Measurements from ENCODE around the gene GNAO1.

Gene GNAO1

DNA sequence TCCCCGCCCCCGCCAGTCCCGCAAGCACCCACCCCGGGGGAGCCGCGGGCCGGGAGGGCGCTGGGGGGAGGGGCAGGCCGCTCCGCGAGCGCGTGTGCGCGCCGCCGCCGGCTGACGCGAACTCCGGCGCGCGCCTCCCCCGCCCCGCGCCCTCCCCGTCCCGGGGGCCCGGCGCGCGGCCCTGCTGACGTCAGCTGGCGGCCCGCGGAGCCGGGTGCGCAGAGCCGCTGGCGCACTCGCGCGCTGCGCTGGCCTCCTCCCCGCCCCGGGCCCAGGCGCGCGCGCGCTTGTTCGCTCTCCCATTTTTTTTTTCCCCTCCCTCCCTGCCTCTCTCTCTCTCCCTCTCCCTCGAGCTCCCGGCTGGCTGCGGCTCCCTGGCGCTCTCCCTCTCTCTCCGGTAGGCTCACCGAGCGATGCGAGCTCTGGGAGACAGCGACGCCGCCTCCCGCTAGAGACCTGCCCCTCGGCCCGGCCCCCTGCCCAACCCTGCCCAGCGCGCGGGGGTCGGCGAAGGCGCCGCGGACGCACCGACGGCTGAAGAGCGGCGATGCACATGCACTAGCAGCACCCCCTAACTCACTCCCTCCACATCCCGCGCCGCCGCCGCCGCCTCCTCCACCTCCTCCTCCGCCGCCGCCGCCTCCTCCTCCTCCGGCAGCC is at the start of gene GNAO1:
TSS of gene GNAO1 (plus strand) at position 334 of the 660 bp plus-strand sequence. CDS start 747 bp downstream, outside the sequence.
- TF ChIP-seq, protein P1, sequence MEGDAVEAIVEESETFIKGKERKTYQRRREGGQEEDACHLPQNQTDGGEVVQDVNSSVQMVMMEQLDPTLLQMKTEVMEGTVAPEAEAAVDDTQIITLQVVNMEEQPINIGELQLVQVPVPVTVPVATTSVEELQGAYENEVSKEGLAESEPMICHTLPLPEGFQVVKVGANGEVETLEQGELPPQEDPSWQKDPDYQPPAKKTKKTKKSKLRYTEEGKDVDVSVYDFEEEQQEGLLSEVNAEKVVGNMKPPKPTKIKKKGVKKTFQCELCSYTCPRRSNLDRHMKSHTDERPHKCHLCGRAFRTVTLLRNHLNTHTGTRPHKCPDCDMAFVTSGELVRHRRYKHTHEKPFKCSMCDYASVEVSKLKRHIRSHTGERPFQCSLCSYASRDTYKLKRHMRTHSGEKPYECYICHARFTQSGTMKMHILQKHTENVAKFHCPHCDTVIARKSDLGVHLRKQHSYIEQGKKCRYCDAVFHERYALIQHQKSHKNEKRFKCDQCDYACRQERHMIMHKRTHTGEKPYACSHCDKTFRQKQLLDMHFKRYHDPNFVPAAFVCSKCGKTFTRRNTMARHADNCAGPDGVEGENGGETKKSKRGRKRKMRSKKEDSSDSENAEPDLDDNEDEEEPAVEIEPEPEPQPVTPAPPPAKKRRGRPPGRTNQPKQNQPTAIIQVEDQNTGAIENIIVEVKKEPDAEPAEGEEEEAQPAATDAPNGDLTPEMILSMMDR (IDR thresholded peaks at IDR 0.05; ENCODE audit: control insufficient read depth, insufficient read depth, low read depth, low read length, missing control alignments): no peak
- no peak for DNase-seq (ENCODE audit: low read depth)
- H3K4me3 ChIP-seq (ENCODE audit: control insufficient read depth, low read depth, low read length): peak within 1 kb of the TSS; percentile 46

DNA sequence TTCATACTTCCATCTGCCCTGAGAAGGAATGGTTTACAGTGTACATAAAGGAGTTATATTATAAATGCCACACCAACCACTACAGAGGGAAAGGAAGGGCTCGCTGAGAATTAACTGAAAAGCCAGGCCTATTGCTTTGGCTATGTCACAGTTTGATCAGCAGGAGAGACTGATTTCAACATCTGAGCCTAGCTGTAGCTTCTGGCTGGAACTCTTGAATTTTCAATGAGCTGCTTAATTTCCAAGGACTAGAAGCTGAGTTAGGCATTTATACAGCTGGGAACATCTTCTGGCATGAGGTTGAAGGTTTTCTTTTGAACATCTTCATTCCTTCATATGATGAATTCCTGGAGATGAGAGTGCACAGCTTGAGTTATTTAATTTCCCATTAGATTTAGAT is 47.6 kb upstream of the GNAO1 start:
- H3K4me3 ChIP-seq (ENCODE audit: control insufficient read depth, low read depth, low read length): no peak overlapping the region
- TF ChIP-seq, protein P1 (IDR thresholded peaks at IDR 0.05; ENCODE audit: control insufficient read depth, insufficient read depth, low read depth, low read length, missing control alignments): no peak
- no peak for DNase-seq (ENCODE audit: low read depth)

DNA sequence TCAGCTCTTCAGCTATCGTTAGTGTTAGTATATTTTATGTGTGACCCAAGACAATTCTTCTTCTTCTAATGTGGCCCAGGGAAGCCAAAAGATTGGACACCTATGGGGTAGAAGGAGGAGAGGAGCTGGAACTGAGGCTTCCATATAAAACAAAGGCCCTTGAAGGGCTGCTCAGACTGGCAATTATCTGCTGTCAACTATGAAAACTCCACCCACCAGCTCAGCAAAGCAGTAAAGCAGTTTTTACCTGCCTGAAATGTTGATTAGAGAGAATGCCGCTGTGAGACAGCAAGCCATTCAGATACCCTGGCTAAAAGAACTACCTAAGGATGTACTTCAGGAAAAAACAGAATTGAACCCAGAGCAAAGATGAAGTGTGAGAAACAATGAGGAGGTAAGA is 45.9 kb upstream of the GNAO1 start:
- TF ChIP-seq, protein P1 (IDR thresholded peaks at IDR 0.05; ENCODE audit: control insufficient read depth, insufficient read depth, low read depth, low read length, missing control alignments): no peak
- no peak overlapping the region for H3K4me3 ChIP-seq (ENCODE audit: control insufficient read depth, low read depth, low read length)
- no peak for DNase-seq (ENCODE audit: low read depth)

DNA sequence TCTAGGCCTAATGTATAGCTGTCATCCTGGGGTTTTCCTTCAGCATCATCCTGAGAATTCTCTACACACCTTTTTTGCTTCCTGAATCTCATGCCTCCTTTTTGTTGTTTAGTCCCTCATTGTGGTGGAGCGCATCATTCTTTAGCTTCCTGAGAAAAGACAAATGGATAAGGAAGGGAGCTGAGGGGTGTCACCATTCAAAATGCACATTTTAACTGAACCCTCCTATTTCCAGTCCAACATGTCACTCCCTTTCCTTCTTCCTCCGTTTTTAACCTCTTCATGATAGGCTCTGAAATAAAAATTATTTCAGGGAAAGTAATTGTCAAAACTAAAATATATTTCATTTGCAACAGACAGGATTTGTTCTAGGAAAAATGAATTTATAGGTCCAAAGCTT is 39.7 kb upstream of the GNAO1 start:
- TF ChIP-seq, protein P1 (IDR thresholded peaks at IDR 0.05; ENCODE audit: control insufficient read depth, insufficient read depth, low read depth, low read length, missing control alignments): no peak
- DNase-seq (ENCODE audit: low read depth): no peak
- no peak overlapping the region for H3K4me3 ChIP-seq (ENCODE audit: control insufficient read depth, low read depth, low read length)

DNA sequence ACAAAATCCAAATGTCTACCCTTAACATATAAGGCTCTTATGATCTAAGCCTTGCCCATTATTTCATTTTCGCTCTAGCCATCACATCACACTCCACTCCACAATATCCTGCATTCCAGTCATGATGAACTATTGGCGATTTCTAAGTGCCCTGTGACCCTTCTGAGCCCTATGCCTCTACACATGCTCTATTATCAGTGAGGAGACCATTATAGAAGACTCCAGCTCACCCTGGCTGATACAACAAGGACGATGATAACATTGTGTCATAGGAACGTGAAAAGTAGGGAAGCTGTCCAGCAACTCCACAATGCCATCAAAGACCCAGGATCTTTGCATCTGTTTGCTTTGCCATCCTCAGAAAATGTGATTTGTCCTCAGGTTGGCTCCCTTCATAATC is 29.6 kb upstream of the GNAO1 start:
- TF ChIP-seq, protein P1 (IDR thresholded peaks at IDR 0.05; ENCODE audit: control insufficient read depth, insufficient read depth, low read depth, low read length, missing control alignments): no peak

DNA sequence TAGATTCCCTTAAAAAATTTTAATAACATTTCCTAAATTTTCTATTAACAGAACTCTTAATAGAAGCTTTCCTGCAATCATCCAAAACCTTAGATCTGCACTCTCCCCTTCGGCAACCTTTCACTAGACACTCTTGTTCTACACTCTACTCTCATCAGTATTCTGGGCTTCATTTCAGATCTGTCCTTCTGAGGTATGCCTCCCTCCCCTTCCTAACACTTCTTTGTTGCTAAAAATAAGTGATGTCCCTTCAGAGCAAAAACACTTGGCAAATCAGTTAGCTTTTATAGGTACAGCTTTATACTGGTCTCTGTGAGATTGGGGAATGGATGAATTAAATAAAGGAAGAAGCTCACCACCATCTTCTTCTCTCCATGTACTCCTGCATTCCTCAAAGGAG is 28.2 kb upstream of the GNAO1 start:
- TF ChIP-seq, protein P1 (IDR thresholded peaks at IDR 0.05; ENCODE audit: control insufficient read depth, insufficient read depth, low read depth, low read length, missing control alignments): no peak
- DNase-seq (ENCODE audit: low read depth): no peak
- no peak overlapping the region for H3K4me3 ChIP-seq (ENCODE audit: control insufficient read depth, low read depth, low read length)

More for the DNA sequence above, 29.6 kb upstream of the GNAO1 start:
- H3K4me3 ChIP-seq (ENCODE audit: control insufficient read depth, low read depth, low read length): no peak overlapping the region
- no peak for DNase-seq (ENCODE audit: low read depth)
